HFFc6 (cell line): ENCODE results near the gene EFHC1. TPM values are rescaled to one million over a fixed set of nuclear protein-coding genes. Genes with fewer than 3 reads are reported as not detected.

Source experiments
- DNase-seq: peaks from one replicate; pipeline ENCODE4 v3.0.0-alpha.2; 2018
- H3K27ac Mint-ChIP-seq: 2 replicates; pipeline ENCODE4 v1.8.0; 2020; ENCODE audit warnings: mild to moderate bottlenecking, mixed read lengths
- H3K27me3 Mint-ChIP-seq: 2 replicates; pipeline ENCODE4 v1.8.0; 2021; ENCODE audit warnings: mild to moderate bottlenecking, moderate library complexity, mixed read lengths; ENCODE audit not compliant: insufficient read depth
- H3K36me3 Mint-ChIP-seq: 2 replicates; pipeline ENCODE4 v1.8.0; 2021; ENCODE audit warnings: low read depth, mixed read lengths
- H3K4me1 Mint-ChIP-seq: 2 replicates; pipeline ENCODE4 v1.8.0; 2020; ENCODE audit warnings: low read depth, mixed read lengths
- H3K4me3 Mint-ChIP-seq: 2 replicates; pipeline ENCODE4 v1.8.0; 2020; ENCODE audit warnings: mild to moderate bottlenecking, moderate library complexity, mixed read lengths
- H3K9me3 Mint-ChIP-seq: 2 replicates; pipeline ENCODE4 v1.8.0; 2020; ENCODE audit warnings: mild to moderate bottlenecking, mixed read lengths
- CTCF ChIP-seq: fragments of 200-600 bp; sonication (generic); IDR thresholded peaks from 2 replicates; pipeline ENCODE4 v1.5.0; 2021; ENCODE audit warnings: antibody characterized with exemption, mild to moderate bottlenecking
- total RNA-seq, 6 experiments: library from RNA; stranded (reverse); fragmentation: NEBNext Ultra II Directional; extraction: Animal tissue kit (Norgen Biotek cat#: 25700); gene quantifications; 2 replicates in 1 of 6; 3 replicates in 5 of 6; pipeline ENCODE4 v1.2.3, GENCODE V29; 2021

EFHC1 gene
- total RNA-seq, 6 experiments from 2014 or later = 10.0 to 17.3 (median 13.8) TPM

- Mint-ChIP-seq H3K27me3 (no peaks in the 10 kb centered on the region; the same call in none of the 2 replicates), H3K9me3 (no peaks in the 10 kb centered on the region), H3K4me3 (peak overlapping the region; percentile 83), H3K27ac (peak overlapping the region; percentile 89), H3K36me3 (peaks cover 52% of the 10 kb centered on the region), H3K4me1 (peaks cover 100% of the 10 kb centered on the region)
- DNase-seq = no peak
- TF ChIP-seq CTCF = no peak
Measured at GRCh38 chr6:52537001-52537753, 117.0 kb downstream of the EFHC1 start.

- peak; percentile 69 for DNase-seq
- Mint-ChIP-seq H3K36me3 (peaks cover 47% of the 10 kb centered on the region), H3K9me3 (no peaks in the 10 kb centered on the region), H3K27ac (peak overlapping the region; percentile 89), H3K27me3 (no peaks in the 10 kb centered on the region; the same call in none of the 2 replicates), H3K4me3 (peak overlapping the region; percentile 83), H3K4me1 (peaks cover 100% of the 10 kb centered on the region)
- no peak for TF ChIP-seq CTCF
Measured at GRCh38 chr6:52538252-52538900, 118.2 kb downstream of the EFHC1 start.

GRCh38 chr6:52538901-52539354 lies 118.8 kb downstream of the EFHC1 start:
- Mint-ChIP-seq H3K27ac (peak overlapping the region; percentile 89), H3K36me3 (peaks cover 43% of the 10 kb centered on the region), H3K9me3 (no peaks in the 10 kb centered on the region), H3K4me1 (peaks cover 100% of the 10 kb centered on the region), H3K27me3 (no peaks in the 10 kb centered on the region; the same call in 1 of the 2 replicates), H3K4me3 (peak overlapping the region; percentile 83)
- no peak for TF ChIP-seq CTCF
- peak; percentile 78 for DNase-seq

- Mint-ChIP-seq H3K27ac (peak overlapping the region; percentile 89), H3K9me3 (no peaks in the 10 kb centered on the region), H3K4me3 (peak overlapping the region; percentile 83), H3K4me1 (peaks cover 100% of the 10 kb centered on the region), H3K27me3 (no peaks in the 10 kb centered on the region; the same call in 1 of the 2 replicates), H3K36me3 (peaks cover 43% of the 10 kb centered on the region)
- TF ChIP-seq CTCF = no peak
- peak; percentile 81 for DNase-seq
Measured at GRCh38 chr6:52539607-52540006, 119.5 kb downstream of the EFHC1 start.

- peaks cover 100% of the 10 kb centered on the region for H3K4me1 Mint-ChIP-seq
- no peaks in the 10 kb centered on the region; the same call in 1 of the 2 replicates for H3K27me3 Mint-ChIP-seq
- DNase-seq = peak; percentile 73
- H3K36me3 Mint-ChIP-seq = peaks cover 40% of the 10 kb centered on the region
- H3K27ac Mint-ChIP-seq = peak overlapping the region; percentile 89
- no peak for TF ChIP-seq CTCF
- no peaks in the 10 kb centered on the region for H3K9me3 Mint-ChIP-seq
- peak overlapping the region; percentile 83 for H3K4me3 Mint-ChIP-seq
Measured at GRCh38 chr6:52540286-52540902, 120.3 kb downstream of the EFHC1 start.
